GM18502 (cell line): Measurements from ENCODE around the gene RPL38.
A peak's percentile ranks its signal among the peaks of the same experiment; 100 is the strongest.

Source experiments
- ATAC-seq: cut with Tn5 transposase; IDR thresholded peaks from one replicate; pipeline ENCODE4 v1.9.1; 2021; ENCODE audit warnings: mild to moderate bottlenecking; ENCODE audit not compliant: unreplicated experiment, poor library complexity

RPL38 gene

DNA sequence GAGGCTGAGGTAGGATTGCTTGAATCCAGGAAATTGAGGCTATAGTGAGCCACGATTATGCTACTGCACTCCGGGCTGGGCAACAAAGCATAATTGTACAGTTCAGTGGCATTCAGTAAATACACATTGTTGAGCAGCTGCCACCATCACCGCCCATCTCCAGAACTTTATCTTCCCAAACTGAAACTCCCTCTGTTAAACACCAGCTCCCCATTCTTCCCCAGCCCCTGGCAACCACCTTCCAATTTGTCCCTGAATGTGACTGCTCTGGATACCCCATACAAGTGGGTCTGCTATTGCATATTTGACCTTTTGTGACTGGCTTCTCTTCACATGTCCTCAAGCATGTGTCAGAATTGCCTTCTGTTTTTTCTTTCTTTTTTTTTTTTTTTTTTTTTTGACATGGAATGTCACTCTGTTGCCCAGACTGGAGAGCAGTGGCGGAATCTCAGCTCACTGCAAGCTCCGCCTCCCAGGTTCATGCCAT is 2.9 kb downstream of the RPL38 start:
- no peak for ATAC-seq

DNA sequence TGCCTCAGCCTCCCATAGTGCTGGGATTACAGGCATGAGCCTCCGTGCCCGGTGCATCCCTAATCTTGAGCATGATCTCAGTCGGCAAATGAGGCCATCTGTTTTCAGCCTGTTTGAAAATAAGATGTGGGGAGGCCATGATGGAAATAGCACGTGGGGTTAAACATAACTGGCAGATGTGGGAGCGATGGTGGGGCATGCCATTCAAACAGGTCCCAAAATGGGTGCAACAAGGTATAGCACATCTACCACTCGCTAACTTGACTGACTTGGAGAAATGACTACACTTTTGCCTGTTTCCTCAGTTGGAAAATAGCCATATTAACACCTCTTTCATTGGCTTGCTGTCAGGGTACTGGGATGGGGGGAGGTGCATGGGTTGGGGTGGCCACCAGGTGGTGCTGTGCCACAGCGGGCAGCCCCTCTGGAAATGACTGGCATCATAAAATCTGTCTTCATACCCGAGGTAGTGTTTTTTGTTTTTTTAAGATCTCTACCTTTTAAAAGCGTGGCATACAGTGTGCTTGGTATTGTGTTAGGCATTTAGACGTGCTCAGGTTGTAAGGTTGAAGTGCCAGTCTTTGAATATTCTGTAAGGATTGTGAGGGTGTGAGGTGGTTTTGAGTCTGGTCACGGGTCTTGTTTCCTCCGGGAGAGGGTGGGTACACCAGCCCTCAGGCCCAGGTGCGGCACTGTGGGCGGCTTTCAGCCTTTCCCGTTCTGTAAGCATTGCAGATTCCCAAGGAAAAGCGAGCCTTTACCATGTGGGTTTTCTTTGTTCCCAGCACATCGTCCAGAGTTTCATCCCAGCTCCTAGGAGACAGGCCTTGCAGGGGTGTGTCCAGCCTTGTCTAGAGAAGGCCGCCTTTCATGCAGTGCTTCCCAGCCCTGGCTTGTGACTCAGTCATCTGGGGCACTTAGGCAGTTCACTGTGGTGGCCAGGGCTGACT is 7.0 kb downstream of the RPL38 start:
- no peak for ATAC-seq

DNA sequence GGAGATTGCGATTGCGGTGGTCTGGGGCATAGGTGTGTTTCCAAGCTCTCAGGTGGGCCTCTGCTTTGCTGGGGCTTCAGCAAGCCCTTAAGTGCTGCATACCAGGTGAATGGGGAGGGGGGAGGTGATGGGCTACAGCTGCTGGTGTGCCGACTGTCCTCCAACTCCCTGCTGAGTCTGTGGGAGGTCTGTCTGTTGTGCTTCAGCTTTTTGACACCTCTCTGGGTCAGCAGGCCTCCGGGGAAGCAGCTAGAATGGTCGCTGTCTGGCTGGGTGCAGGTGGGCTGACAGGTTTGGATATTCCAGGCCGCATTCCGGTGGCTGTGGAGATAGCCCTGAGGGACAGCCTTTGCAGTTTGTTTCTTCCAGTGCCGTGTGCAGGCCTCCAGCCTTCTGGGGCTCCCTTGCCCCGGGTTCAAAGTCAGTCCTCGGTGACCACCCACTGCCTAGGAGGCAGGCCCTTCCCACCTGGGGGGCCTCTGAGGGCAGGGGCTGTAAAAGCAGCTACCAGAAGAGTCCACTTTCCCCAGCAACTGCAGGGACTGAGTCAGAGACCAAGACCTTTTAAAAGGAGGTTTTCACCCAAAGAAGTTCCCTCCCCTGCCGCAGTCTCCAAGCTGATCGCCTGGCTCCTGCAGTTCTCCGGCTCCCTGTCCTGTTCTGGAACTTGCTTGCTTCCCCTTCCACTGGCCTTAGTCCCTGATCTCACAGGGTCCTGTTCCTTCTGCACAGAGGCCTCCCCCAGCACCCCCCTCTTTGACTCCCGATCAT is 7.8 kb downstream of the RPL38 start:
- ATAC-seq, result no peak

DNA sequence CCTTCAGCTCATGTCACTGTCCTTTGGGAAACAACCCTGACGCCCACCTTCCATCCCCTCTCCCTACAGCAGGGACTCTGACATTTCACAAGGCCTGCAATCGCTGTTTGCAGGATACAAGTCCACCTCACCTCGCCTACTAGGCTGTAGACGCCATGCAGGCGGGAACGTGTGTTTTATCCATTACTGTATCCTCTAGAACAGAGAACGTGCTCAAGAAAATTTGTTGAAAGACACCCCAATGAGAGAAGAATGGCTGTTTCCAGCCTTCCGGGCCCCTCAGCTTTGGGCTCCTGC is 8.4 kb downstream of the RPL38 start:
- ATAC-seq, result no peak

DNA sequence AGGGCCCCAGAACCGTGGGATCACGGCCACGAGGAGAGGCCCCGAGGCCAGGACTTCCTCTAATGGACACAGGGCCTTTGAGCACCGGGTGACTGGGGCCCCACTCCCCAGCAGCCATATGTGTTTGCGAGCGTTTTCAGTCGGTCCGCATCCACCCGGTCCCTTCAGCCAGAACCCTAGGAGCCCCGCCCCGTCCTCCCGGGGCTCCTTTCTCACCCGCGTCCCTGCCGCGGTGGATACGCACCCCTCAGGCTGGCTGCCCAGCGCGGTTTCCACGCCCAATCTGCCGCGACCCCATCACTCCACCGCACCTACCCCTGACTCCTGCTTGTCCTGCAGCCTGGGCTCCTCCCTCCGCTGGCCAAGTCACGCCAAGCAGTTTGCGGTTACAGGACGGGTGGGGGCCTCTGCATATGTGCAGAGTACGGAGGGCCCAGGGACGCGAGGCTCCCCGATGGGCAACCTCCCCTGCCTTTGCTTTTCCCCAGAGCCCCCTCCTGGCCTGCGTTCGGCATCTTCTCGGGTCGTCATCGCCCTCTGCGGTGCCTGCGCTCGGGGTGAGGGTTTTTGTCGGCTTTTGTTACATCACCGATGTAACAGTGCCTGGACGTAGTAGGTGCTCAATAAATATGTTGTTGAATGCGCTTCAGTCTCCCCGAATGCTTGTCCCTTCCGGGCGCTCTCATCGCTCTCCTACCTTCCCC is 8.9 kb downstream of the RPL38 start:
- peak; percentile 1 for ATAC-seq

DNA sequence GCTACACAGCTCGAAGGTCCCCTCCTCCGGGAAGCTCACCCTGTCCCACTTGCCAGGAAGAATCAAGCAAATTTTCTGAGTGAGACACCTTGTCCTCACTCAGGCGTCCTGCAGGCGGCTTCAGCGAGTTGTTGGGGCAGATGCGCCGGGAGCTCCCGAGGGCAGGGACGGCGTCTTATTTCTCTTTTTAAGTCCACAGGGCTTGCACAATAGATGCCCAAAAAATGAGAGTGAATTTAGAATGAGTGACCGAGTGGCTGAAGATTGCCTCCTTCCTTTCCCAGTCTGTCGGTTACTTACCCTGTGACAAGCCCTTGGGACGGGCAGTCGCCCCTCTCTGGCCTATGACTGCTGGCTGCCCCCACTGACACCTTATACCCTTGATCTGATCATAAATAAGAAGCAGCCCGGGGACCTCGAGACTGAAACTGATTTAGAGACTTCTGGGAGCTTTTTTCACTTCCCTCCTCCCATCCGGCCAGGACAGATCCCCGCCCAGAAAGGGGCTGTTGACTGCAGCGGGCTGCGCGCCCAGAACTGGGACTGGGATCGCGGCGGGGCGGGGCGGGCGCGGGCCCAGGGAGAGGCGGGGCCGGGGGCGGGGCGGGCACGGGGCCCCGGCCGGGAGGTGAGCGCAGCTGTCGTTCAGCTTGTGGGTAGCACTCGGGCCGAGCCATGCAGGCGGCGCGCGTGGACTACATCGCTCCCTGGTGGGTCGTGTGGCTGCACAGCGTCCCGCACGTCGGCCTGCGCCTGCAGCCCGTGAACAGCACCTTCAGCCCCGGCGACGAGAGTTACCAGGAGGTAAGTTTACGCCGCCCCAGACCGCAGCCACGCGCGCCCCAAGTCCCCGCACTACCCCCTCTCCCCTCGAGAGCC is 9.7 kb downstream of the RPL38 start, which contains the start of gene TTYH2:
Gene TTYH2, plus strand, starts transcription at position 659 of the 879 bp plus-strand sequence. Its CDS starts 17 bp downstream, at position 676.
- peak; percentile 69 for ATAC-seq

DNA sequence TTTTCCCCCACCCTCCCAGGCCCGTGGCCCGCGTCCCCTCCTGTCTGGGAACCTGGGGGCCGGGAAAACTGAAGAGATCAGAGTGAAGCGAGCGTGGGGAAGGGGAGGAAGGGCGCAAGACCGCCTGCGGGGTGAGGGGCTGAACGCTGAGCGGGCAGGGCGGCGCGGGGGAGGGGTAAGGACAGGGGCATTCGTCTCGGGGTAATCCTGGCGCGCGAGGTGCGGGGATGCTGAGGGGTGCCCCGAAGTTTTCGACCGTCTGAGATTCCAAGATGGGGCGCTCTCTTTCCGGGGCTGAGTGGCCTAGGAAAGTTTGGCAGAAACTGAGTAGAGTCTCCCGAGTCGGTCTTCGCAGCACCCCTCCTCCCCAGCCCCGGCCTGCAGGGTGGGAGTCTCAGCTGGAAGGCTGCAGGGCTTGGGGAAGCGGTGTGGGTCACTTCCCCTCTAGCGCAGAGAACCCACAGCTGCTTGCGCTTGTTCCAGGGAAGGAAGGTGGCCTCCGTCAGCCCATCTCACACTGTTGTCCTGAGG is 10.4 kb downstream of the RPL38 start:
- ATAC-seq, result no peak

DNA sequence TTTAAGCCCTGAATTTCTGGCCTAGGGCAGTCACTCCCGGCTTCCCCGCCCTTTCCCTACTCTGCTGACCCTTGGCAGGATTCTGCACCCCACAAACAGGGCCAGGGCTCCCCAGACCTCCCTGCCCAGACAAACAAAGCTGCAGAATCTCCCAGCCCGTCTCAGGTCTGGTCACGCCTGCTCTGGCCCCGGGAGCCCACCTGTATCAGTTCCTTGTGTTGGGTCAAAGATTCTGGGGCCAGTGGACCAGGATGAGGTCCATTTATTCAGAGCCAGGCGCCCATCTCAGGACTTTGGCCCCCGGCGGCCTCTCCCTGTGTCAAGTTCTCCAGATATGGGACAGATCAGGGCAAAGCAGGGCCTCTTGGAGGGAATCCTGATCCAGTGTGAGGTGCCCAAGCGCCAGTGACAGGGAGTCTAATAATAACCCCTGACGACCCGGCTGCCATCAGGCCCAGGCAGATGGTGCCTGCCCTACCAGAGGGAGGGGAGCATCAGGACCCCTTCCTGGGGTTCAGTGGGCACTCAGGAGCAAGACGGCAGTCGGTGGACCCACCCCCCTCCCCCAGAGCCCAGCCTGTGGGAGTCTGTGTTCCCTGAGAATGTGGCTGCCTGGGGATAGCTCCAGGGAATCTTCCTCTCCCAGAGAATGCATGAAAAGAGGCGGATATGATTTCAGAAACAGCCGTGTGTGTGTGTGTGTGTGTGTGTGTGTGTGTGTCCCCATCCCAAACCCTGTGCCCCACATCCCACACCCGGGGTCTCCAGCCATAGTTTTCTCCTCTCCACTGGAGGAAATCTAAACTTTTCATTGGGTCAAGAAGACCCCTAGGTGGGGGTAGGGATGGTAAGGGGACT is 11.2 kb downstream of the RPL38 start:
- ATAC-seq, result no peak

DNA sequence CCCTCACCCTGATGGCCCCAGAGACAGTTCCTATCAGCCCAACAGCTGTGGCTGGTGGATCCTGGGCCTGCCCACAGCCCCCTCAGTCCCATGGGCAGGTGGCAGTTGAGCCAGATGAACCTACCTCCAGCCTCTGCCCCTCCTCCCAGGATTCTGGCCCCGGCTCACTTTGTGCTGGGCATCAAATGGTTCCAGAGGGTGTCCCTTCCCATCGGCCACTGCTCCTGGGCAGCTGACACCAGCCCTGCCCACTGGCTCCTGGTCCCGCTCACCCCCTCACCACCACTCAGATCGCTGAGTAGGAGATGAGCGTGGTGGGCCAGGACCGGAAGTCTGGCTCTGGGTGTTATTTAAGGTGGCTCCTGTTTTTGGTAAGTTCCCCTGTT is 11.9 kb downstream of the RPL38 start:
- no peak for ATAC-seq

DNA sequence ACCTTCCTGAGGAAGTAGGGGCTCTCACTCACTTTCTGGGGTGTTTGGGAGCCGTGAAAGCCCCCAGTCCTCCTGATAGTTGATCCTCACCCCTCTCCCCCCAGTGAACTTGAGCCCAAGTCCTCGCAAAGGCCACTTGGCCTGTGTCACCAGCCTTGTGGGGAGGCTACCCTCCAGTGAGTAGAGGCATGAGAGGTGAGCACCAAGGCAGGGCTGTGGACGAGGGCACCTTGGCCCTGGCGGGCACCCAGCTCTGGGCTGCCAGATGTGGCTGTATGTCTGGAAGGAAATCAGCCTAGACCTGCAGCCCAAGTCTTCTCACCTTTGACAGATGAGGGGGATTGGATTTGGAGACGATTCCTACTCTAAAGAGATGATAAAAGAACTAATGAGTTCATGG is 13.0 kb downstream of the RPL38 start:
- no peak for ATAC-seq

DNA sequence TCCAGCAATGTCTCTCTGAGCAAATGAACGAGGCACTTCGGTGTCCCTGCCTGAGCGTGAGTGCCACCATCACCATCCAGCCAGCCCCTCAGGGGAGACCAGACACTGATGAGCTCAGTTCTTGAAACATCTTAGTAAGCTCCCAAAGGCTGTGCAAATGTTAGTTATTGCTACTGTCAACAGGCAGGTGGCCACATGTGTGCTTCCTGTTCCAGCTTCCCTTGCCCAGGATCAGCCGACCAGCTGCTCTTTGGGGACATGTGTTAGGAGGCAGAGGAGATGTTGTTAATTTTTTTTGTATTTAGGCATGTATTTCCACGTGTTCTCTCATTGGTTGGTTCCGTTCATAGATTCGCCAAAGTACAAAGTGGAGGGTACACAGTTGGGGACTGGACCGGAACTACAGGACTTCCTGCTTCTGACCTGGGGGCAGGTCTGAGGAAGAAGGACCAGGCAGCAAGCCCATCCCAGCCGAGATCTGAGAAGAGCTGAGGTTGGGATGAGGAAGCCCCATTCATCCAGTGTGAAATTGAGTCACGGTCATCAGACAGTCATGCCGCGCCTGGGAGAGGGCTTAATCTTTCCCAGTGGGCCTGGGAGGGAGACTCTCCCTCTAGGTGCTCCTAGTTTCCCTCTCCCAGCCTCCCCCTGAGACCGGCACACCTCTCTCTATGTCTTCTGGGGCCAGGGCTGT is 13.7 kb downstream of the RPL38 start:
- no peak for ATAC-seq

DNA sequence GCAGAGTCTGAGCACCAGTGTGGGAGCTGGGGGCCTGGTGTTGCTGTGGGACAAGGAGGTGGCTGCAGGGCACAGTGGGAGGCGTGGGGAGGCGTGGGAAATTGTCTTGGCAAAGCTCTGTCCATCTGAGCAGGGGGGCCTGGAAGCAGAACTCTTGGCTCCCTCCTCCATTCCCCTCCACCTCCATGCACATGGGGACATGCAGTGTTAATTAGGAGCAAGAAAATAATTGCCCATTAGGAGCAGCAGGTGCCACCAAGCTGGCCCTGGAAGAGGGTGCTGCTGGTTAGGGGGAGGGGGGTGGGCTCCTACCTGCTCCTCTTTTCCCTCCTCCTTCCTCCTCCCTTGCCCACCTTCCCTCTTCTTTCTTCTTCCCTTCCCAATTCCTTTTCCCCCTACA is 14.4 kb downstream of the RPL38 start:
- ATAC-seq, result no peak

DNA sequence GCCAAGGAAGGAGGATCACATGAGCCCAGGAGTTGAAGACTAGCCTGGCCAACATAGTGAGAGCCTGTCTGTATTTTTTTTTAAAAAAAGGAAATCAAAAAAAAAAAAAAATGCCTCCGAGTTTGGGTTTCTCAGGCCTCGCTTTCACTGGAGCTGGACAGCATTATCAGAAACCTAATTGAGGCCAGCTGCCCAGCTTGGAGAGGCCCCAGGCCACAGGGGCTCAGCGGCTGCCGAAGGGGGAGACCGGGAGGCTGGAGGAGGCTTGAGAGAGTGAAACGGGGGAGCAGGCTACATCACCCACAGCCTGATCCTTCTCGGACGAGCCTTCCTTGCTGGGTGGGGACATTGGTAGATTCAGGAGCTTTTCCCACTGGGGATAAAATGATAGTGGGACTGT is 15.0 kb downstream of the RPL38 start:
- ATAC-seq, result no peak

DNA sequence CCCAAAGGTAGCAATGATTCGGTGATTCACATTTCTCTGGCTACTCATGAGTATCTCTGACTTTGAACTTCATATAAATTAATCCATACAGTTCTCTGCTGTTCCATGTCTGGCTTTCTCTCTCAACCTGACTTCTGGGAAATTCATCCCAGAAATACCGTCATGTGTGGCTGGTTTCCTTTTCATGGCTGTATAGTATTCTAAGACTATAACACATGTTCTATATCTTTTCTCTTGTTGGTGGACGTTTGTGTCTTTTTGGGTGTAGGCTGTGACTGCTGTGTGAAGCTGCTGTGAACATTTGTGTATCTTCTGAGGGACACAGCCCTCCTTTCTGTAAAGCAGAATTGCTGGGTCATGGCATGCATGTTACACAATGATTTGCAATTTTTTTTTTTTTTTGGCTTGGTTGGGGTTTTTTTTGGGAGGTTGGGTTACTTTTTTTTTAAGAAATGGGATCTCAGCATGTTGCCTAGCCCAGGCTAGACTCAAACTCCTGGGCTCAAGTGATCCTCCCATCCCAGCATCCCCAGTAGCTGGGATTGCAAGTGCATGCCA is 16.2 kb downstream of the RPL38 start:
- ATAC-seq, result no peak

DNA sequence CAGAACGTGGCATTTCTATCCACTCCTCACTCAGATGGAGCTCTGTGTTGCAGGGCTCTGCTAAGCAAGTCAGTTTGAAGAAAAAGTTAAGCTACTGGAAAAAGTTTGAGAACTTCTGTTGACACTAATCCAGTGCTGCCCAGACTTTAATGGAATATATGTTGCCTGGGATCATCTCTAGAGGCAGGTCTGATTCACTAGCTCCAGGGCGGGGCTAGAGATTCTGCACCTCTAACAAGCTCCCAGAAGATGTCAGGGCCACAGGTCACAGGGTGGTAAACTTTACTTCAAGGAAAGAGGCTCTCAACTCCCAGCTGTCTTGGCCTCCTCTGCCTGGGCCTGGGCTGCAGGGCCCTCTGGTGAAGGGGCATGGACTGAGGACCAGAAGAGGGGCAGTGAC is 16.7 kb downstream of the RPL38 start:
- no peak for ATAC-seq

DNA sequence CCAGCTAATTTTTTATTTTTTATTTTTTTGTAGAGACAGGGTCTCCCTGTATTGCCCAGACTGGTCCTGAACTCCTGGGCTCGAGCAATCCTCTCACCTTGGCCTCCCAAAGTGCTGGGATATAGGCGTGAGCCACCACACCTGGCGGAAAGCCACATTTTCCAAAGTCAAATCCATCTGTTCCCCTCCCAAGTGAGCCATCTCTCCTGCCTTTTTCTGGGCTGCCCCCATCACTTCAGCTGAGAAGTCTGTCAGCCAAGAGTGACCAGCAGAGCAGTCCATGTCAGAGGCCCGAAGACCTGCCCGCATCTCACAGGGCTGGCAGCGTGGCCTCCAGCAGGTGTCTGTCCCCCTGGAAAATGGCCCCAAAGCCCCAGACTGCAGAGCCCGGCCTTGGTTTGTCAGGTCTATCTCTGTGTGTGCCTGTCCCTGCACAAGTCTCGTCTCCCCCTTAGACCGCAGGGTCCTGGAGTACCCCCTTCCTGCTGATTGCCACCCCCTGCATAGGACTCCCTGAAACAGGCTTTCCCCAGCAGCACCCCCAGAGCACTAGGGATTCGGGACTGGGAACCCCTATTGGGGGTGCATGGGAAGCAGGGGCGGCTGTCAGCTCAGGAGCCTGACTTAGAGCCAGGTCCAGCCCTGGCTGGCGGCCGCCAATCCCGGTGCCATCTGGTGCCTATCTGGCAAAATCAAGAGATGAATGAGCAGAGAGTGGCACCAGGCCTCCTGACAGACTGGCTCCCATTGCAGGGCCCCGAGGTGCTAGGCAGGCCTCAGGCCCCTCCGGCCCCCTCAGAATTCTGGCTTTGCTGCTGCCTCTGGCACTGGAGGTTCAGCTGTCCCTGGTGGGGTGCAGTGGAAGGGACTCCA is 17.7 kb downstream of the RPL38 start:
- no peak for ATAC-seq

DNA sequence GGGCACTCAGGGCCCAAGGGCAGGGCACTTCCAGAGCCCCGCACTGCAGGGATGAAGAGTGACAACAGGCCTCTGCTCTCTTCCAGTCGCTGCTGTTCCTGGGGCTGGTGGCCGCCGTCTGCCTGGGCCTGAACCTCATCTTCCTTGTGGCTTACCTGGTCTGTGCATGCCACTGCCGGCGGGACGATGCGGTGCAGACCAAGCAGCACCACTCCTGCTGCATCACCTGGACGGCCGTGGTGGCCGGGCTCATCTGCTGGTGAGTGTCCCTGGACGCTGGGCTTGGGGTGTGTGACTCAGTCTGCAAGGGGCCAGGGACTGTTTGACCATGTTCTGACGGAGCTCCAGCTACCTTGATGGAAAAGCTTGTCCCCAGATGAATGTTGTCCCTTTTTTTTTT is 18.9 kb downstream of the RPL38 start:
- no peak for ATAC-seq
